H1 (cell line): ENCODE results near the gene EIF2AK2. TPM values are rescaled to one million over a fixed set of nuclear protein-coding genes. Genes with fewer than 3 reads are reported as not detected.

Experiments used
- CTCF ChIA-PET: fragments of 300-600 bp; sonication (Branson Sonifier 250); formaldehyde crosslinking; loops from one replicate; lab custom pipeline; 2021; ENCODE audit not compliant: partially characterized antibody; lab: Charles Lee
- POLR2A ChIA-PET: fragments of 300-600 bp; sonication (Branson Sonifier 250); formaldehyde crosslinking; loops from one replicate; lab custom pipeline; 2021; ENCODE audit warnings: inconsistent platforms; ENCODE audit not compliant: partially characterized antibody; lab: Charles Lee
- DNase-seq, 2 experiments: peaks; one replicate each; pipeline versions ENCODE4 v3.0.0 to v3.0.0-alpha.2; 2010 to 2022; ENCODE audit warnings: low spot score in 2 of 2, low read depth in 1 of 2, mixed read lengths in 1 of 2
- FAIRE-seq: peaks from 2 replicates; lab custom pipeline; 2011; peaks lifted over from hg19 to GRCh38; lab: Jason Lieb, UNC
- H2AFZ ChIP-seq: 2 replicates; pipeline ENCODE4 v1.8.1; 2012; ENCODE audit warnings: low read length, inconsistent platforms
- H2AK5ac ChIP-seq: 2 replicates; pipeline ENCODE4 v1.6.1; 2013; ENCODE audit warnings: low read depth, low read length
- H2BK120ac ChIP-seq: replicated peaks from 2 replicates; pipeline ENCODE3; 2013; ENCODE audit warnings: low read depth, low read length, inconsistent platforms
- H2BK12ac ChIP-seq: 2 replicates; pipeline ENCODE4 v1.6.1; 2013; ENCODE audit warnings: low read depth, low read length
- H2BK15ac ChIP-seq: 2 replicates; pipeline ENCODE4 v1.6.1; 2013; ENCODE audit warnings: low read length
- H2BK20ac ChIP-seq: 2 replicates; pipeline ENCODE4 v1.6.1; 2013; ENCODE audit warnings: low read length
- H2BK5ac ChIP-seq: 2 replicates; pipeline ENCODE4 v1.6.1; 2013; ENCODE audit warnings: low read depth, low read length
- H3K14ac ChIP-seq: 2 replicates; pipeline ENCODE4 v1.6.1; 2013; ENCODE audit warnings: inconsistent platforms; ENCODE audit not compliant: insufficient read length
- H3K18ac ChIP-seq: 2 replicates; pipeline ENCODE4 v1.6.1; 2013; ENCODE audit warnings: low read length; ENCODE audit errors: extremely low read depth
- H3K23ac ChIP-seq: 2 replicates; pipeline ENCODE4 v1.6.1; 2013; ENCODE audit warnings: inconsistent platforms; ENCODE audit not compliant: insufficient read length
- H3K23me2 ChIP-seq: 2 replicates; pipeline ENCODE4 v1.6.1; 2013; ENCODE audit warnings: low read depth, low read length
- H3K27ac ChIP-seq: 2 replicates; pipeline ENCODE4 v1.6.1; 2011; ENCODE audit warnings: low read depth, low read length, inconsistent platforms
- H3K27me3 ChIP-seq, 4 experiments: replicated peaks in 1 of 4; 1 replicate in 1 of 4; 2 replicates in 3 of 4; pipeline versions ENCODE4 v1.6.1 to v1.8.1; 2011 to 2013; ENCODE audit warnings: low read length in 3 of 4, mild to moderate bottlenecking in 3 of 4, inconsistent platforms in 2 of 4, mixed read lengths in 2 of 4, moderate library complexity in 1 of 4; ENCODE audit not compliant: control insufficient read depth in 3 of 4, insufficient read depth in 3 of 4; ENCODE audit errors: extremely low read depth in 1 of 4
- H3K36me3 ChIP-seq, 4 experiments: 2 replicates each; pipeline versions ENCODE4 v1.6.1 to v1.8.1; 2011 to 2013; ENCODE audit warnings: mild to moderate bottlenecking in 4 of 4, low read length in 3 of 4, moderate library complexity in 2 of 4, control low read depth in 1 of 4, inconsistent platforms in 1 of 4; ENCODE audit not compliant: insufficient read depth in 4 of 4, control insufficient read depth in 2 of 4
- H3K4ac ChIP-seq: replicated peaks from 2 replicates; pipeline ENCODE3; 2013; ENCODE audit warnings: low read length, low read depth, mixed read lengths, inconsistent platforms; ENCODE audit not compliant: insufficient read length
- H3K4me1 ChIP-seq, 4 experiments: replicated peaks in 1 of 4; 1 replicate in 1 of 4; 2 replicates in 3 of 4; pipeline versions ENCODE4 v1.6.1 to v1.8.1; 2011 to 2013; ENCODE audit warnings: low read length in 3 of 4, inconsistent platforms in 2 of 4, mixed read lengths in 1 of 4; ENCODE audit not compliant: insufficient read depth in 4 of 4, control insufficient read depth in 3 of 4
- H3K4me2 ChIP-seq, 2 experiments: 2 replicates each; pipeline versions ENCODE4 v1.6.1 to v1.8.1; 2011 to 2013; ENCODE audit warnings: low read depth in 2 of 2, low read length in 2 of 2, control low read depth in 1 of 2, inconsistent platforms in 1 of 2, mild to moderate bottlenecking in 1 of 2; ENCODE audit not compliant: insufficient read depth in 1 of 2
- H3K4me3 ChIP-seq, 4 experiments: fragments of 200-600, 300-600 bp in 1 of 4; sonication (generic), shearing (Covaris generic), sonication (Bioruptor Twin) in 1 of 4; 2 replicates each; pipeline versions ENCODE4 v1.5.1 to v1.8.1; 2011 to 2016; ENCODE audit warnings: low read length in 4 of 4, low read depth in 3 of 4, control low read depth in 2 of 4, inconsistent platforms in 2 of 4, mild to moderate bottlenecking in 2 of 4, mixed read lengths in 1 of 4, moderate library complexity in 1 of 4; ENCODE audit not compliant: insufficient read depth in 2 of 4; ENCODE audit errors: extremely low read depth in 1 of 4
- H3K56ac ChIP-seq: replicated peaks from 2 replicates; pipeline ENCODE3; 2013; ENCODE audit warnings: low read depth, mild to moderate bottlenecking, mixed read lengths, low read length, inconsistent platforms; ENCODE audit not compliant: insufficient read length
- H3K79me1 ChIP-seq: 2 replicates; pipeline ENCODE4 v1.6.1; 2013; ENCODE audit warnings: low read depth, low read length, control low read depth
- H3K79me2 ChIP-seq, 2 experiments: 2 replicates each; pipeline versions ENCODE4 v1.6.1 to v1.8.1; 2012 to 2013; ENCODE audit warnings: low read length in 2 of 2, mild to moderate bottlenecking in 2 of 2, inconsistent platforms in 1 of 2; ENCODE audit not compliant: insufficient read depth in 2 of 2, control insufficient read depth in 1 of 2
- H3K9ac ChIP-seq, 4 experiments: replicated peaks in 1 of 4; 1 replicate in 1 of 4; 2 replicates in 3 of 4; pipeline versions ENCODE4 v1.6.1 to v1.8.1; 2011 to 2013; ENCODE audit warnings: low read depth in 3 of 4, low read length in 3 of 4, control low read depth in 2 of 4, mild to moderate bottlenecking in 2 of 4, moderate library complexity in 2 of 4, inconsistent platforms in 1 of 4; ENCODE audit errors: extremely low read depth in 1 of 4
- H3K9me3 ChIP-seq, 2 experiments: 2 replicates each; pipeline versions ENCODE4 v1.6.1 to v1.8.1; 2012 to 2013; ENCODE audit warnings: mild to moderate bottlenecking in 2 of 2, moderate library complexity in 2 of 2, control low read depth in 1 of 2, inconsistent platforms in 1 of 2, low read depth in 1 of 2, low read length in 1 of 2, mixed read lengths in 1 of 2; ENCODE audit not compliant: insufficient read depth in 2 of 2
- H4K20me1 ChIP-seq, 2 experiments: replicated peaks in 1 of 2; 2 replicates each; pipeline versions ENCODE3 to v1.8.1; 2011 to 2013; ENCODE audit warnings: inconsistent platforms in 2 of 2, low read length in 2 of 2, mild to moderate bottlenecking in 1 of 2; ENCODE audit not compliant: insufficient read depth in 2 of 2, control insufficient read depth in 1 of 2
- H4K5ac ChIP-seq: 2 replicates; pipeline ENCODE4 v1.6.1; 2013; ENCODE audit warnings: low read length, low read depth, mixed read lengths, inconsistent platforms; ENCODE audit not compliant: insufficient read length
- H4K8ac ChIP-seq: 2 replicates; pipeline ENCODE4 v1.8.0; 2013; ENCODE audit warnings: mild to moderate bottlenecking, moderate library complexity, low read length, inconsistent platforms; ENCODE audit not compliant: insufficient read depth; ENCODE audit errors: extremely low read depth
- H4K91ac ChIP-seq: replicated peaks from 2 replicates; pipeline ENCODE3; 2013; ENCODE audit warnings: low read length, mixed read lengths, inconsistent platforms; ENCODE audit not compliant: insufficient read length
- CEBPB ChIP-seq: IDR thresholded peaks from 2 replicates; pipeline ENCODE4 v1.6.1; 2012; ENCODE audit warnings: low read depth, low read length
- CTBP2 ChIP-seq: IDR thresholded peaks from 2 replicates; pipeline ENCODE4 v1.7.0; 2011; ENCODE audit warnings: borderline replicate concordance, mild to moderate bottlenecking, moderate library complexity, mixed read lengths, low read length; ENCODE audit not compliant: insufficient read depth, insufficient read length
- EZH2 ChIP-seq: fragments of 200-600 bp; sonication (generic); IDR thresholded peaks from 2 replicates; pipeline ENCODE4 v1.7.1; 2012; ENCODE audit warnings: low read depth, mild to moderate bottlenecking, moderate library complexity, low read length, inconsistent platforms; ENCODE audit not compliant: severe bottlenecking
- HDAC2 ChIP-seq, 2 experiments: fragments of 300-600 bp in 1 of 2; sonication (generic) in 1 of 2; IDR thresholded peaks; 2 replicates each; pipeline ENCODE4 v1.6.1; 2011 to 2012; ENCODE audit warnings: low read depth in 2 of 2, low read length in 2 of 2, mild to moderate bottlenecking in 2 of 2, moderate library complexity in 2 of 2, borderline replicate concordance in 1 of 2, inconsistent platforms in 1 of 2
- JUN ChIP-seq: IDR thresholded peaks from 2 replicates; pipeline ENCODE4 v1.6.1; 2011; ENCODE audit warnings: low read depth, mild to moderate bottlenecking, improper control_type of control experiment, low read length
- KDM1A ChIP-seq: fragments of 200-600, 300-600 bp; sonication (generic); IDR thresholded peaks from 2 replicates; pipeline ENCODE4 v1.7.1; 2016; ENCODE audit warnings: mild to moderate bottlenecking, low read length, borderline replicate concordance
- NANOG ChIP-seq: IDR thresholded peaks from 2 replicates; pipeline ENCODE4 v1.6.1; 2011; ENCODE audit warnings: low read length, low read depth, mild to moderate bottlenecking, inconsistent platforms; ENCODE audit not compliant: insufficient read depth, poor library complexity, severe bottlenecking
- RAD21 ChIP-seq, 2 experiments: IDR thresholded peaks in 1 of 2; conservative IDR thresholded peaks in 1 of 2; 2 replicates each; pipeline ENCODE4 v1.6.1; 2011; ENCODE audit warnings: low read depth in 2 of 2, low read length in 2 of 2, improper control_type of control experiment in 1 of 2, inconsistent platforms in 1 of 2, mild to moderate bottlenecking in 1 of 2, moderate library complexity in 1 of 2
- RBBP5 ChIP-seq: IDR thresholded peaks from 2 replicates; pipeline ENCODE4 v1.7.1; 2012; ENCODE audit warnings: low read depth, mild to moderate bottlenecking, inconsistent platforms, low read length, moderate library complexity, borderline replicate concordance
- SIN3A ChIP-seq, 2 experiments: IDR thresholded peaks in 1 of 2; conservative IDR thresholded peaks in 1 of 2; 2 replicates each; pipeline ENCODE4 v1.6.1; 2011 to 2012; ENCODE audit warnings: low read length in 2 of 2, improper control_type of control experiment in 1 of 2, low read depth in 1 of 2, mild to moderate bottlenecking in 1 of 2
- SP2 ChIP-seq: IDR thresholded peaks from 2 replicates; pipeline ENCODE4 v1.6.1; 2012; ENCODE audit warnings: mild to moderate bottlenecking, low read length, inconsistent platforms
- SRF ChIP-seq: IDR thresholded peaks from 2 replicates; pipeline ENCODE4 v1.6.1; 2011; ENCODE audit warnings: mild to moderate bottlenecking, low read depth, low read length, moderate library complexity
- YY1 ChIP-seq: IDR thresholded peaks from 2 replicates; pipeline ENCODE4 v1.6.1; 2011; ENCODE audit warnings: low read depth, mild to moderate bottlenecking, low read length
- WGBS, 2 experiments: shearing (Covaris generic) in 1 of 2; methylation state at CpG; one replicate each; pipeline versions ENCODE4 v1.1.6 to v1.1.7; 2013 to 2015; ENCODE audit warnings: low lambda C conversion rate in 2 of 2, mixed read lengths in 2 of 2, inconsistent platforms in 1 of 2, low coverage in 1 of 2, missing lambda C conversion rate in 1 of 2; ENCODE audit not compliant: insufficient replicate concordance in 2 of 2, insufficient coverage in 1 of 2, insufficient read length in 1 of 2; ENCODE audit errors: extremely low coverage in 1 of 2, missing lambda C conversion rate in 1 of 2; 5-methylcytosine and 5-hydroxymethylcytosine counted together
- polyA plus RNA-seq, 7 experiments: library from polyadenylated mRNA; depleted of rRNA in 3 of 7; stranded (reverse) in 5 of 7; unstranded in 2 of 7; fragments of >200 nt in 5 of 7; fragments of 200-250 nt in 2 of 7; gene quantifications; 1 replicate in 5 of 7; 2 replicates in 1 of 7; 4 replicates in 1 of 7; pipeline versions ENCODE4 v1.2.1 to v1.2.3, GENCODE V29; 2011 to 2013; ENCODE audit warnings: missing spikeins in 2 of 7, mixed read lengths in 2 of 7
- total RNA-seq: library from RNA; stranded (reverse); fragmentation: NEBNext Ultra II Directional; extraction: Animal tissue kit (Norgen Biotek cat#: 25700); gene quantifications from 2 replicates; pipeline ENCODE4 v1.2.1, GENCODE V29; 2021

The EIF2AK2 gene
- total and polyA plus RNA-seq, 2 of the 8 experiments (the other 6 are each of a cell fraction or from before 2014, with no cell fraction given), result 13.1 to 46.9 TPM

DNA sequence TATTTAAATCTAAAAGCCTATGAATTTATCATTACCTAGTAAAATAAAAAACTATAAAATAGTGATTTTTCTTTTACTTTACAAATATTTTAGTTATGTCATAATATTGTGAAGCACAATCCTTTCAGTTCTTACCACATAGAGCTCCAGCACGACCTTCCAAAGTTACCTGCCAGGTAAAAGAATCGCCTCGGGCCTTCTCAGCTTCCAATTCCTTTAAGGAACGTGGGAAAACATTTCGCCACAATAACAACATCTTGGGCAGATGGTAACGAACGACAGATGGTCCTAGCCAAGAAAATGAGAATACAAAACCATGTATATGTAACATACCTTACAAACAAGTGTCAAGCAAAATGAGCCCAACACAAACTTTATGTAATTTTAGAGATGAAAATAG lies 96.3 kb downstream of the EIF2AK2 start:
- no peak overlapping the region for H3K14ac ChIP-seq
- FAIRE-seq (no peak), DNase-seq (no peak)
- no peaks in the 10 kb centered on the region for H3K79me2 ChIP-seq
- H2BK5ac ChIP-seq, result no peak overlapping the region
- peaks cover 0 to 34% (median 5%) of the 10 kb centered on the region in 4 experiments; a peak in 4 of 8 replicates for H3K36me3 ChIP-seq
- H3K4me1 ChIP-seq, result no peaks in the 10 kb centered on the region
- no peaks in the 10 kb centered on the region for H3K9me3 ChIP-seq
- no peak overlapping the region for H2BK12ac ChIP-seq
- no peak overlapping the region for H2BK15ac ChIP-seq
- no peak overlapping the region for H3K9ac ChIP-seq
- H2BK20ac ChIP-seq, result no peak overlapping the region
- H2AK5ac ChIP-seq, result no peak overlapping the region
- POLR2A ChIA-PET, result no interaction called here
- H3K79me1 ChIP-seq, result no peaks in the 10 kb centered on the region
- no peak overlapping the region for H3K23ac ChIP-seq
- no peak overlapping the region for H3K56ac ChIP-seq
- no peak overlapping the region for H2BK120ac ChIP-seq
- H3K23me2 ChIP-seq, result no peaks in the 10 kb centered on the region
- H4K5ac ChIP-seq, result no peak overlapping the region
- no peak overlapping the region for H3K4ac ChIP-seq
- no peaks in the 10 kb centered on the region for H3K27me3 ChIP-seq
- no peak overlapping the region for H3K4me2 ChIP-seq
- H4K91ac ChIP-seq, result no peak overlapping the region
- no peak overlapping the region for H4K8ac ChIP-seq
- no peak overlapping the region for H3K27ac ChIP-seq
- no peak overlapping the region for H2AFZ ChIP-seq
- H4K20me1 ChIP-seq, result no peaks in the 10 kb centered on the region
- CTCF ChIA-PET, result no interaction called here
- WGBS, 2 experiments, result 95% methylated on average over 7 of the region's 7 CpGs; no CpG with 5 or more reads in 1 of the 2 experiments
- no peak overlapping the region for H3K18ac ChIP-seq
- no peak overlapping the region for H3K4me3 ChIP-seq
- TF ChIP-seq CEBPB, result no peak
- TF ChIP-seq KDM1A, result no peak
- no peak for TF ChIP-seq SIN3A (conservative IDR thresholded peaks at IDR 0.05 in 1 of 2, IDR thresholded peaks at IDR 0.05 in 1 of 2; ENCODE audit: low read depth in 1 of 2, low read length in 2 of 2)
- TF ChIP-seq JUN, result no peak
- no peak for TF ChIP-seq NANOG
- no peak for TF ChIP-seq SRF
- no peak for TF ChIP-seq RAD21 (IDR thresholded peaks at IDR 0.05 in 1 of 2, conservative IDR thresholded peaks at IDR 0.05 in 1 of 2; ENCODE audit: low read depth in 2 of 2, low read length in 2 of 2)
- TF ChIP-seq EZH2, result no peak
- no peak for TF ChIP-seq YY1
- TF ChIP-seq HDAC2 (IDR thresholded peaks at IDR 0.05; ENCODE audit: borderline replicate concordance in 1 of 2, low read depth in 2 of 2, low read length in 2 of 2), result no peak
- no peak for TF ChIP-seq RBBP5
- TF ChIP-seq SP2, result no peak
- no peak for TF ChIP-seq CTBP2
